NCI-H1105 treated with DMSO at 0.1 percent for 48 hours (cell line): ENCODE measurements around the gene ARF1.
A peak's percentile ranks its signal among the peaks of the same experiment; 100 is the strongest.

ENCODE experiments used
- DNase-seq: peaks from one replicate; lab custom pipeline; 2025; lab: John Stamatoyannopoulos, UW

Gene ARF1

GRCh38 chr1:228050571-228051231, 31.8 kb upstream of the ARF1 start:
- no peak for DNase-seq

- DNase-seq: no peak
Observed at GRCh38 chr1:228058172-228058948, 24.1 kb upstream of the ARF1 start.

- peak; percentile 42 for DNase-seq
Observed at GRCh38 chr1:228058949-228059633, 23.4 kb upstream of the ARF1 start.

GRCh38 chr1:228059634-228060457, 22.7 kb upstream of the ARF1 start:
- DNase-seq: peak; percentile 87

GRCh38 chr1:228060458-228061190, 21.9 kb upstream of the ARF1 start:
- DNase-seq: no peak

- no peak for DNase-seq
Observed at GRCh38 chr1:228061411-228062084, 21.0 kb upstream of the ARF1 start.

- DNase-seq: no peak
Observed at GRCh38 chr1:228062085-228062791, 20.3 kb upstream of the ARF1 start.

- DNase-seq: no peak
Observed at GRCh38 chr1:228062812-228063211, 19.7 kb upstream of the ARF1 start.

GRCh38 chr1:228063251-228064191, 19.0 kb upstream of the ARF1 start:
- DNase-seq: no peak

GRCh38 chr1:228064296-228064695, 18.2 kb upstream of the ARF1 start:
- no peak for DNase-seq

GRCh38 chr1:228064741-228065542, 17.6 kb upstream of the ARF1 start:
- no peak for DNase-seq

- DNase-seq: no peak
Observed at GRCh38 chr1:228065543-228066347, 16.8 kb upstream of the ARF1 start.

GRCh38 chr1:228066416-228066815, 16.1 kb upstream of the ARF1 start:
- DNase-seq: no peak

- no peak for DNase-seq
Observed at GRCh38 chr1:228066891-228067654, 15.4 kb upstream of the ARF1 start.

GRCh38 chr1:228068359-228068758, 14.1 kb upstream of the ARF1 start:
- DNase-seq: no peak

- no peak for DNase-seq
Observed at GRCh38 chr1:228070173-228070572, 12.3 kb upstream of the ARF1 start.

- DNase-seq: no peak
Observed at GRCh38 chr1:228070851-228071250, 11.7 kb upstream of the ARF1 start.
